SU-DHL-6 (cell line): Measurements from ENCODE around the gene RRM2.

Experiments
- H2AFZ ChIP-seq: fragments of 200-600 bp; sonication (generic); 2 replicates; pipeline ENCODE4 v1.6.1; 2014; ENCODE audit warnings: low read depth, mild to moderate bottlenecking, moderate library complexity, mixed read lengths, antibody characterized with exemption, low read length; ENCODE audit not compliant: severe bottlenecking
- H3F3A ChIP-seq: fragments of 200-600 bp; shearing (Covaris generic); 2 replicates; pipeline ENCODE4 v1.6.0; 2016; ENCODE audit warnings: antibody characterized with exemption, mild to moderate bottlenecking; ENCODE audit not compliant: insufficient read depth
- H3K27ac ChIP-seq: fragments of 200-600 bp; sonication (generic); 2 replicates; pipeline ENCODE4 v1.5.1; 2016; ENCODE audit warnings: low read depth, mild to moderate bottlenecking, low read length, moderate library complexity, mixed read lengths
- H3K27me3 ChIP-seq: fragments of 200-600 bp; sonication (generic), shearing (Covaris generic); 2 replicates; pipeline ENCODE4 v1.6.0; 2014; ENCODE audit warnings: mild to moderate bottlenecking, low read length
- H3K36me3 ChIP-seq: fragments of 200-600 bp; sonication (generic); 2 replicates; pipeline ENCODE4 v1.6.1; 2014; ENCODE audit warnings: mild to moderate bottlenecking, low read length, mixed read lengths
- H3K4me2 ChIP-seq: fragments of 300-600, 200-600 bp; shearing (Covaris generic), sonication (generic); 2 replicates; pipeline ENCODE4 v1.6.0; 2014; ENCODE audit warnings: low read length, low read depth, mild to moderate bottlenecking; ENCODE audit not compliant: poor library complexity, severe bottlenecking
- H3K4me3 ChIP-seq: fragments of 200-600 bp; sonication (generic); 2 replicates; pipeline ENCODE4 v1.5.1; 2014; ENCODE audit warnings: antibody characterized with exemption, low read length, mild to moderate bottlenecking, mixed read lengths; ENCODE audit not compliant: insufficient read depth, poor library complexity, severe bottlenecking
- H3K79me2 ChIP-seq: fragments of 200-600 bp; sonication (generic); 2 replicates; pipeline ENCODE4 v1.6.1; 2014; ENCODE audit warnings: mild to moderate bottlenecking, low read length, moderate library complexity; ENCODE audit not compliant: insufficient read depth
- H3K9ac ChIP-seq: fragments of 200-600 bp; sonication (generic); 2 replicates; pipeline ENCODE4 v1.7.0; 2014; ENCODE audit warnings: mild to moderate bottlenecking, low read length
- H3K9me2 ChIP-seq: fragments of 200-600 bp; sonication (generic); replicated peaks from 2 replicates; pipeline ENCODE4 v1.6.1; 2014; ENCODE audit warnings: low read length; ENCODE audit not compliant: insufficient read depth
- H3K9me3 ChIP-seq: fragments of 200-600 bp; sonication (generic); 2 replicates; pipeline ENCODE4 v1.6.1; 2014; ENCODE audit warnings: low read length, mixed read lengths; ENCODE audit not compliant: insufficient read depth
- H4K20me1 ChIP-seq: fragments of 200-600 bp; sonication (generic); 2 replicates; pipeline ENCODE4 v1.6.1; 2014; ENCODE audit warnings: low read depth, mild to moderate bottlenecking, antibody characterized with exemption, low read length, moderate library complexity, mixed read lengths
- EZH2phosphoT487 ChIP-seq: fragments of 200-600 bp; sonication (generic), shearing (Covaris generic); conservative IDR thresholded peaks from 2 replicates; pipeline ENCODE4 v1.6.1; 2018; ENCODE audit warnings: mild to moderate bottlenecking, antibody characterized with exemption, low read length, moderate library complexity, mixed read lengths
- TF ChIP-seq, protein P1 (sequence below): fragments of 200-600 bp; sonication (generic); IDR thresholded peaks from one replicate; pipeline ENCODE4 v1.5.1; 2017; ENCODE audit warnings: antibody characterized with exemption, mild to moderate bottlenecking, low read length, moderate library complexity; ENCODE audit not compliant: insufficient read depth, poor library complexity, severe bottlenecking

RRM2 gene

DNA sequence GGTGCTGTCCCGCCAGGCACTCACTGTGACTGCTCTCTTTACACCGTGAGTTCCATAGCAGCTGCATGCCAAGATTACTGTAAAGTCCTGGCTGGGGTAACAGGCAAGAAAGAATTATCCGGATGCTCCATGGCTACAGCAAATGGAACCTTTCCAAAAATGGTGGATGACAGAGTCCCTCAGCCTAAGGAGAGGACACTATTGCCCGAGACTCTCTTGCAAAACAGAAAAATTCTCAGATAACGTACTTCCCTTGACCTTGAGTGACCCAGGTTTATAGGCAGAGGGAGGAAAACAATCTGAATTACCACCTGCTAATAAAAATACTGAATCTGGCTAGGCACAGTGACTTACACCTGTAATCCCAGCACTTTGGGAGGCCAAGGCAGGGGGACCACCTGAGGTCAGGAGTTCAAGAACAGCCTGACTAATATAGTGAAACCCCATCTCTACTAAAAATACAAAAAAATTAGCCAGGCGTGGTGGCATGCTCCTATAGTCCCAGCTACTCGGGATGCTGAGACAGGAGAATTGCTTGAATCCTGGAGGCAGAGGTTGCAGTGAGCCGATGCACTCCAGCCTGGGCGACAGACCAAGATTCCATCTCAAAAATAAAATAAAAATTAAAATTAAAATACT is 46.8 kb upstream of the RRM2 start:
- Histone ChIP-seq H3K4me3 (no peak overlapping the region), H3K27me3 (no peaks in the 10 kb centered on the region), H3K36me3 (no peaks in the 10 kb centered on the region), H3K9me2 (no peaks in the 10 kb centered on the region), H4K20me1 (no peaks in the 10 kb centered on the region), H2AFZ (no peak overlapping the region), H3K27ac (no peak overlapping the region), H3K79me2 (no peaks in the 10 kb centered on the region), H3K4me2 (no peak overlapping the region), H3K9ac (no peak overlapping the region), H3F3A (0 out of 2 replicates have a peak, but pooled peaks cover 3% of the 10 kb centered on the region), H3K9me3 (no peaks in the 10 kb centered on the region)
- no peak for TF ChIP-seq EZH2phosphoT487
- TF ChIP-seq, protein P1, sequence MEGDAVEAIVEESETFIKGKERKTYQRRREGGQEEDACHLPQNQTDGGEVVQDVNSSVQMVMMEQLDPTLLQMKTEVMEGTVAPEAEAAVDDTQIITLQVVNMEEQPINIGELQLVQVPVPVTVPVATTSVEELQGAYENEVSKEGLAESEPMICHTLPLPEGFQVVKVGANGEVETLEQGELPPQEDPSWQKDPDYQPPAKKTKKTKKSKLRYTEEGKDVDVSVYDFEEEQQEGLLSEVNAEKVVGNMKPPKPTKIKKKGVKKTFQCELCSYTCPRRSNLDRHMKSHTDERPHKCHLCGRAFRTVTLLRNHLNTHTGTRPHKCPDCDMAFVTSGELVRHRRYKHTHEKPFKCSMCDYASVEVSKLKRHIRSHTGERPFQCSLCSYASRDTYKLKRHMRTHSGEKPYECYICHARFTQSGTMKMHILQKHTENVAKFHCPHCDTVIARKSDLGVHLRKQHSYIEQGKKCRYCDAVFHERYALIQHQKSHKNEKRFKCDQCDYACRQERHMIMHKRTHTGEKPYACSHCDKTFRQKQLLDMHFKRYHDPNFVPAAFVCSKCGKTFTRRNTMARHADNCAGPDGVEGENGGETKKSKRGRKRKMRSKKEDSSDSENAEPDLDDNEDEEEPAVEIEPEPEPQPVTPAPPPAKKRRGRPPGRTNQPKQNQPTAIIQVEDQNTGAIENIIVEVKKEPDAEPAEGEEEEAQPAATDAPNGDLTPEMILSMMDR: no peak

DNA sequence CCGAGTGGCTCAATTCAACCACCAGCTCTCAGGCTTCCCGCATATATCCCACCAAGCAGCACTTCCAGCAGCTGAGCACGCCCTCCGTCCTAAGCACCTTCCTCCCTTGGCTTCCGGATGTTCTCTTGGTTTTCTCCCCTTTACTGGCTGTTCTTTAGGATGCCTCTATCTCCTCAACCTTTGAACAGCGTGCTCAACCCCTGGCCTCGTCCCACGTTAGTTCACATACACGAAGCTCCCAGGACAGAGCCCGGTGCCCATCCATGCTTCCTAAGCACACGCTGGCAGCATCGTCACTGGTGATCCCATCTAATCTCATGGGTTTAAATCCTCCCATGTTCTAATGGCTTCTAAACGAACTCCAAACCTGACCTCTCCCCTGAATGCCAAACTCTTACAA is 46.0 kb upstream of the RRM2 start:
- Histone ChIP-seq H3K4me3 (no peak overlapping the region), H4K20me1 (no peaks in the 10 kb centered on the region), H3K9me2 (no peaks in the 10 kb centered on the region), H3K27me3 (no peaks in the 10 kb centered on the region), H3K4me2 (no peak overlapping the region), H3K36me3 (no peaks in the 10 kb centered on the region), H3K9ac (no peak overlapping the region), H3K79me2 (no peaks in the 10 kb centered on the region), H2AFZ (no peak overlapping the region), H3K27ac (no peak overlapping the region), H3F3A (peaks cover 10% of the 10 kb centered on the region; the same call in 1 of the 2 replicates), H3K9me3 (no peaks in the 10 kb centered on the region)
- TF ChIP-seq, protein P1: no peak
- TF ChIP-seq EZH2phosphoT487: no peak

DNA sequence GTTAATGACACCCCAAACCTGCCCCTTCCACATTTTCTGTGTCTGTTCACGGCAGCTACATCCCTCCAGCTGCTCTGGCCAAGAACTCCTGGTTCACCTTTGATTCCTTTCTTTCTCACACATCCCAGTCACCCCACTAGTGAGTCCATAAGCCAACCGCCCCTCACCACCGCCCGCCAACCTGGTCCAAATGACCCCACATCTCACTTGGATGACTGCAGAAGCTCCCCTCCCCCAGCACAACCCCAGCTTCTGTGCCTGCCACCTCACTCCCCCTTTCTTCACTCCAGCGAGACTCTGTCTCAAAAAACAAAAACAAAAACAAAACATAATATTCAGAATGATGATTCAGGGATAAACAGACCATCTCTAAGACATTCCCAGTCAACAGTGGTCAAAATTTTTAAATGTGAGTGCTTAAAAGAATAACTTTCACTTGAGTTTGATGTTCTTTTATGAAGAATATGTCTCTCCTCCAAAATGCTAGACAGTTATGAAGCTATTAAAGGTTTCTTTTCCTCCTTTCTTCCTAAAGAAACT is 45.5 kb upstream of the RRM2 start:
- Histone ChIP-seq H3K9me3 (no peaks in the 10 kb centered on the region), H3F3A (peaks cover 10% of the 10 kb centered on the region; the same call in 1 of the 2 replicates), H3K79me2 (no peaks in the 10 kb centered on the region), H3K36me3 (no peaks in the 10 kb centered on the region), H4K20me1 (no peaks in the 10 kb centered on the region), H3K4me2 (no peak overlapping the region), H3K27ac (no peak overlapping the region), H3K9me2 (no peaks in the 10 kb centered on the region), H3K4me3 (no peak overlapping the region), H2AFZ (no peak overlapping the region), H3K27me3 (no peaks in the 10 kb centered on the region), H3K9ac (no peak overlapping the region)
- TF ChIP-seq, protein P1: no peak
- TF ChIP-seq EZH2phosphoT487: no peak
